Liver (tissue), 9 donors: ENCODE data around the gene CORO7. TPM values are rescaled to one million over a fixed set of nuclear protein-coding genes. Genes with fewer than 3 reads are reported as not detected.

Experiments used
- DNase-seq: peaks from one replicate; pipeline ENCODE4 v3.0.0-alpha.2; 2017; ENCODE audit warnings: low spot score
- H3K27ac ChIP-seq, 2 donors: one replicate each; pipeline ENCODE4 v1.7.0; 2013; ENCODE audit warnings: inconsistent platforms in 2 of 2, low read length in 2 of 2, control low read depth in 1 of 2, low read depth in 1 of 2, mild to moderate bottlenecking in 1 of 2
- H3K27me3 ChIP-seq, 4 donors: one replicate each; pipeline versions ENCODE4 v1.6.1 to v1.7.0; 2013; ENCODE audit warnings: low read length in 3 of 4, inconsistent platforms in 1 of 4, mild to moderate bottlenecking in 1 of 4, moderate library complexity in 1 of 4; ENCODE audit not compliant: control insufficient read depth in 4 of 4, insufficient read depth in 4 of 4
- H3K36me3 ChIP-seq, 4 donors: one replicate each; pipeline versions ENCODE4 v1.6.1 to v1.7.0; 2013; ENCODE audit warnings: low read length in 3 of 4, mild to moderate bottlenecking in 3 of 4, low read depth in 1 of 4, moderate library complexity in 1 of 4; ENCODE audit not compliant: control insufficient read depth in 4 of 4, insufficient read depth in 3 of 4
- H3K4me1 ChIP-seq, 4 donors: one replicate each; pipeline versions ENCODE4 v1.6.1 to v1.7.0; 2013; ENCODE audit warnings: low read length in 3 of 4, mild to moderate bottlenecking in 3 of 4, moderate library complexity in 1 of 4; ENCODE audit not compliant: control insufficient read depth in 4 of 4, insufficient read depth in 4 of 4
- H3K4me3 ChIP-seq, 3 donors: one replicate each; pipeline versions ENCODE4 v1.6.1 to v1.7.0; 2013; ENCODE audit warnings: low read length in 3 of 3, control low read depth in 1 of 3, low read depth in 1 of 3, mild to moderate bottlenecking in 1 of 3
- H3K9ac ChIP-seq, 2 donors: one replicate each; pipeline ENCODE4 v1.7.0; 2013; ENCODE audit warnings: low read length in 2 of 2, mild to moderate bottlenecking in 2 of 2, moderate library complexity in 2 of 2, control low read depth in 1 of 2, low read depth in 1 of 2
- H3K9me3 ChIP-seq, 4 donors: one replicate each; pipeline versions ENCODE4 v1.6.1 to v1.7.0; 2013; ENCODE audit warnings: low read length in 3 of 4; ENCODE audit not compliant: control insufficient read depth in 4 of 4
- CTCF ChIP-seq: fragments of 150-350 bp; IDR thresholded peaks from 2 replicates; pipeline ENCODE4 v1.5.1; 2017; ENCODE audit warnings: improper control_type of control experiment, low read depth, low read length; ENCODE audit not compliant: missing input control
- FOXA1 ChIP-seq: IDR thresholded peaks from 2 replicates; pipeline ENCODE4 v1.6.1; 2016; ENCODE audit warnings: antibody characterized with exemption
- FOXA2 ChIP-seq: IDR thresholded peaks from 2 replicates; pipeline ENCODE4 v1.6.1; 2016; ENCODE audit warnings: antibody characterized with exemption
- GABPA ChIP-seq, 2 donors: IDR thresholded peaks in 1 of 2; conservative IDR thresholded peaks in 1 of 2; 2 replicates each; pipeline ENCODE4 v1.6.1; 2016; ENCODE audit warnings: antibody characterized with exemption in 2 of 2, mild to moderate bottlenecking in 1 of 2, moderate library complexity in 1 of 2
- HNF4G ChIP-seq: IDR thresholded peaks from 2 replicates; pipeline ENCODE4 v1.6.1; 2016; ENCODE audit warnings: antibody characterized with exemption
- JUND ChIP-seq, 2 donors: IDR thresholded peaks; 2 replicates each; pipeline ENCODE4 v1.6.1; 2016; ENCODE audit warnings: antibody characterized with exemption in 2 of 2
- NR2F2 ChIP-seq: IDR thresholded peaks from 2 replicates; pipeline ENCODE4 v1.6.1; 2016; ENCODE audit warnings: antibody characterized with exemption
- RAD21 ChIP-seq, 2 donors: IDR thresholded peaks; 2 replicates each; pipeline ENCODE4 v1.6.1; 2016; ENCODE audit warnings: antibody characterized with exemption in 2 of 2, mild to moderate bottlenecking in 2 of 2
- RXRA ChIP-seq, 2 donors: IDR thresholded peaks; 2 replicates each; pipeline ENCODE4 v1.6.1; 2017 to 2018; ENCODE audit warnings: antibody characterized with exemption in 2 of 2, mild to moderate bottlenecking in 1 of 2
- SP1 ChIP-seq: IDR thresholded peaks from 2 replicates; pipeline ENCODE4 v1.6.1; 2018; ENCODE audit warnings: antibody characterized with exemption, mild to moderate bottlenecking
- TAF1 ChIP-seq: conservative IDR thresholded peaks from 2 replicates; pipeline ENCODE4 v1.6.1; 2016; ENCODE audit warnings: antibody characterized with exemption, mild to moderate bottlenecking
- YY1 ChIP-seq: IDR thresholded peaks from 2 replicates; pipeline ENCODE4 v1.6.1; 2016; ENCODE audit warnings: antibody characterized with exemption, mild to moderate bottlenecking
- ZBTB33 ChIP-seq: IDR thresholded peaks from 2 replicates; pipeline ENCODE4 v1.6.1; 2016; ENCODE audit warnings: antibody characterized with exemption
- WGBS: extraction: QIAGEN DNeasy Blood & Tissue Kit; methylation state at CpG from one replicate; pipeline ENCODE4 v1.1.7; 2013; 5-methylcytosine and 5-hydroxymethylcytosine counted together
- polyA plus RNA-seq, 2 donors: library from polyadenylated mRNA; stranded (reverse) in 1 of 2; unstranded in 1 of 2; fragments of 200-250 nt in 1 of 2; fragments of >200 nt in 1 of 2; fragmentation: Nextera tagmentation in 1 of 2; extraction: Ambion mirVana in 1 of 2; gene quantifications; one replicate each; pipeline versions ENCODE4 v1.2.1 to v1.2.3, GENCODE V29; 2013 to 2015
- total RNA-seq, 2 donors: library from RNA; depleted of rRNA; stranded (reverse); fragments of >200 nt; gene quantifications; one replicate each; pipeline ENCODE4 v1.2.3, GENCODE V29; 2014
- TF ChIP-seq, protein P1 (sequence below): IDR thresholded peaks from 2 replicates; pipeline ENCODE4 v1.6.1; 2016; ENCODE audit warnings: antibody characterized with exemption, mild to moderate bottlenecking
- TF ChIP-seq, protein P2 (sequence below): IDR thresholded peaks from 2 replicates; pipeline ENCODE4 v1.6.1; 2016; ENCODE audit warnings: antibody characterized with exemption
- TF ChIP-seq, protein P3 (sequence below): IDR thresholded peaks from 2 replicates; pipeline ENCODE4 v1.6.1; 2016; ENCODE audit warnings: antibody characterized with exemption
- donor health status: healthy.
- donor health status: healthy.
- donor health status: healthy.
- donor health status: healthy.
- donor health status: healthy.

CORO7 gene
- total and polyA plus RNA-seq, 4 donors: 7.3 to 21.5 (median 13.0) TPM

GRCh38 chr16:4315186-4316107 lies 100.9 kb downstream of the CORO7 start, which contains the start of gene GLIS2:
Gene GLIS2, plus strand, starts transcription at chr16:4316067. Its CDS starts 16,214 bp downstream, at chr16:4332281.
- H3K27ac ChIP-seq: peak within 1 kb of the TSS; percentile 76 to 79
- no peak within 1 kb of the TSS for H3K9ac ChIP-seq
- no peaks in the 10 kb centered on the region for H3K9me3 ChIP-seq
- DNase-seq: peak; percentile 68
- peaks cover 10 to 36% (median 26%) of the 10 kb centered on the region in 4 donors for H3K4me1 ChIP-seq
- H3K36me3 ChIP-seq: no peaks in the 10 kb centered on the region
- peaks cover 0 to 4% (median 0%) of the 10 kb centered on the region in 4 donors for H3K27me3 ChIP-seq
- H3K4me3 ChIP-seq: peak within 1 kb of the TSS in 2 of 3 donors; percentile 43 to 61
- TF ChIP-seq SP1: no peak
- TF ChIP-seq, protein P1, sequence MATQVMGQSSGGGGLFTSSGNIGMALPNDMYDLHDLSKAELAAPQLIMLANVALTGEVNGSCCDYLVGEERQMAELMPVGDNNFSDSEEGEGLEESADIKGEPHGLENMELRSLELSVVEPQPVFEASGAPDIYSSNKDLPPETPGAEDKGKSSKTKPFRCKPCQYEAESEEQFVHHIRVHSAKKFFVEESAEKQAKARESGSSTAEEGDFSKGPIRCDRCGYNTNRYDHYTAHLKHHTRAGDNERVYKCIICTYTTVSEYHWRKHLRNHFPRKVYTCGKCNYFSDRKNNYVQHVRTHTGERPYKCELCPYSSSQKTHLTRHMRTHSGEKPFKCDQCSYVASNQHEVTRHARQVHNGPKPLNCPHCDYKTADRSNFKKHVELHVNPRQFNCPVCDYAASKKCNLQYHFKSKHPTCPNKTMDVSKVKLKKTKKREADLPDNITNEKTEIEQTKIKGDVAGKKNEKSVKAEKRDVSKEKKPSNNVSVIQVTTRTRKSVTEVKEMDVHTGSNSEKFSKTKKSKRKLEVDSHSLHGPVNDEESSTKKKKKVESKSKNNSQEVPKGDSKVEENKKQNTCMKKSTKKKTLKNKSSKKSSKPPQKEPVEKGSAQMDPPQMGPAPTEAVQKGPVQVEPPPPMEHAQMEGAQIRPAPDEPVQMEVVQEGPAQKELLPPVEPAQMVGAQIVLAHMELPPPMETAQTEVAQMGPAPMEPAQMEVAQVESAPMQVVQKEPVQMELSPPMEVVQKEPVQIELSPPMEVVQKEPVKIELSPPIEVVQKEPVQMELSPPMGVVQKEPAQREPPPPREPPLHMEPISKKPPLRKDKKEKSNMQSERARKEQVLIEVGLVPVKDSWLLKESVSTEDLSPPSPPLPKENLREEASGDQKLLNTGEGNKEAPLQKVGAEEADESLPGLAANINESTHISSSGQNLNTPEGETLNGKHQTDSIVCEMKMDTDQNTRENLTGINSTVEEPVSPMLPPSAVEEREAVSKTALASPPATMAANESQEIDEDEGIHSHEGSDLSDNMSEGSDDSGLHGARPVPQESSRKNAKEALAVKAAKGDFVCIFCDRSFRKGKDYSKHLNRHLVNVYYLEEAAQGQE: no peak
- no peak for TF ChIP-seq NR2F2
- TF ChIP-seq ZBTB33: no peak
- TF ChIP-seq YY1: no peak
- no peak for TF ChIP-seq RXRA (IDR thresholded peaks at IDR 0.05)
- no peak for TF ChIP-seq RAD21 (IDR thresholded peaks at IDR 0.05)
- no peak for TF ChIP-seq TAF1
- TF ChIP-seq GABPA (IDR thresholded peaks at IDR 0.05 in 1 of 2, conservative IDR thresholded peaks at IDR 0.05 in 1 of 2): no peak
- TF ChIP-seq FOXA1: no peak
- TF ChIP-seq, protein P2, sequence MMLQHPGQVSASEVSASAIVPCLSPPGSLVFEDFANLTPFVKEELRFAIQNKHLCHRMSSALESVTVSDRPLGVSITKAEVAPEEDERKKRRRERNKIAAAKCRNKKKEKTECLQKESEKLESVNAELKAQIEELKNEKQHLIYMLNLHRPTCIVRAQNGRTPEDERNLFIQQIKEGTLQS: no peak
- no peak for TF ChIP-seq JUND (IDR thresholded peaks at IDR 0.05)
- TF ChIP-seq, protein P3, sequence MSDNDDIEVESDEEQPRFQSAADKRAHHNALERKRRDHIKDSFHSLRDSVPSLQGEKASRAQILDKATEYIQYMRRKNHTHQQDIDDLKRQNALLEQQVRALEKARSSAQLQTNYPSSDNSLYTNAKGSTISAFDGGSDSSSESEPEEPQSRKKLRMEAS: no peak
- TF ChIP-seq HNF4G: no peak
- TF ChIP-seq FOXA2: no peak
- TF ChIP-seq CTCF: no peak
- WGBS: under 1% methylated on average over 110 of the region's 115 CpGs
